HL-60 (cell line): Measurements from ENCODE around the gene SPACA4.

Experiments used
- CTCF ChIP-seq: IDR thresholded peaks from one replicate; pipeline ENCODE4 v1.5.1; 2011; ENCODE audit warnings: low read length, control low read depth, inconsistent platforms; ENCODE audit not compliant: insufficient read depth
- POLR2AphosphoS5 ChIP-seq: IDR thresholded peaks from 2 replicates; pipeline ENCODE4 v1.6.1; 2012; ENCODE audit warnings: low read depth
- TF ChIP-seq, protein P1 (sequence below): IDR thresholded peaks from 2 replicates; pipeline ENCODE4 v1.6.1; 2012; ENCODE audit warnings: low read depth; ENCODE audit not compliant: insufficient replicate concordance

DNA sequence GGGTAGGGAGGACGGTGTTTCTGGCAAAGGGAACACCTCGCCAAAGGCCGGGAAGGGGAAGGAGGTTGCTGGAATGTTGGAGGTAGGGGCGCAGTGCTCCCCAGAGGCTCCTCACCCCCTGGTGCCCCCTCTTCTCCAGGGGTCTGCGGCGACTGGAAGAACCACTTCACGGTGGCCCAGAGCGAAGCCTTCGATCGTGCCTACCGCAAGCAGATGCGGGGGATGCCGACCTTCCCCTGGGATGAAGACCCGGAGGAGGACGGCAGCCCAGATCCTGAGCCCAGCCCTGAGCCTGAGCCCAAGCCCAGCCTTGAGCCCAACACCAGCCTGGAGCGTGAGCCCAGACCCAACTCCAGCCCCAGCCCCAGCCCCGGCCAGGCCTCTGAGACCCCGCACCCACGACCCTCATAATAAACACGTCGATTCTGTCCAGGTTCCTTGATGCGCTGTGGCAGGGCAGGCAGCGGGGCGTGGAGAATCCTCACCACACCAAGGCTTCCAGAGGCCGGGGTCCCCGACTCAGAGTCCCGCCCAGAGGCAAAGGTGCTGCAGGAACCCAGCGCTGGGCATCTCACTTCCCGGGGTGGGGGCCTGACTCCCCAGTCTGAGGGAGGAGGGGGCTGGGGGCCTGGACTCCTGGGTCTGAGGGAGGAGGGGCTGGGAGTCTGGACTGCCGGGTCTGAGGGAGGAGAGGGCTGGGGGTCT is 7.4 kb upstream of the SPACA4 start:
- TF ChIP-seq CTCF (no peak), POLR2AphosphoS5 (no peak)
- TF ChIP-seq, protein P1, sequence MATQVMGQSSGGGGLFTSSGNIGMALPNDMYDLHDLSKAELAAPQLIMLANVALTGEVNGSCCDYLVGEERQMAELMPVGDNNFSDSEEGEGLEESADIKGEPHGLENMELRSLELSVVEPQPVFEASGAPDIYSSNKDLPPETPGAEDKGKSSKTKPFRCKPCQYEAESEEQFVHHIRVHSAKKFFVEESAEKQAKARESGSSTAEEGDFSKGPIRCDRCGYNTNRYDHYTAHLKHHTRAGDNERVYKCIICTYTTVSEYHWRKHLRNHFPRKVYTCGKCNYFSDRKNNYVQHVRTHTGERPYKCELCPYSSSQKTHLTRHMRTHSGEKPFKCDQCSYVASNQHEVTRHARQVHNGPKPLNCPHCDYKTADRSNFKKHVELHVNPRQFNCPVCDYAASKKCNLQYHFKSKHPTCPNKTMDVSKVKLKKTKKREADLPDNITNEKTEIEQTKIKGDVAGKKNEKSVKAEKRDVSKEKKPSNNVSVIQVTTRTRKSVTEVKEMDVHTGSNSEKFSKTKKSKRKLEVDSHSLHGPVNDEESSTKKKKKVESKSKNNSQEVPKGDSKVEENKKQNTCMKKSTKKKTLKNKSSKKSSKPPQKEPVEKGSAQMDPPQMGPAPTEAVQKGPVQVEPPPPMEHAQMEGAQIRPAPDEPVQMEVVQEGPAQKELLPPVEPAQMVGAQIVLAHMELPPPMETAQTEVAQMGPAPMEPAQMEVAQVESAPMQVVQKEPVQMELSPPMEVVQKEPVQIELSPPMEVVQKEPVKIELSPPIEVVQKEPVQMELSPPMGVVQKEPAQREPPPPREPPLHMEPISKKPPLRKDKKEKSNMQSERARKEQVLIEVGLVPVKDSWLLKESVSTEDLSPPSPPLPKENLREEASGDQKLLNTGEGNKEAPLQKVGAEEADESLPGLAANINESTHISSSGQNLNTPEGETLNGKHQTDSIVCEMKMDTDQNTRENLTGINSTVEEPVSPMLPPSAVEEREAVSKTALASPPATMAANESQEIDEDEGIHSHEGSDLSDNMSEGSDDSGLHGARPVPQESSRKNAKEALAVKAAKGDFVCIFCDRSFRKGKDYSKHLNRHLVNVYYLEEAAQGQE = no peak
